GM12878 (cell line): ENCODE data around the gene POTEI.
"Not testable (repeated sequence)": the region's sequence is repeated elsewhere in the genome, so short reads cannot be mapped to it uniquely, and the experiment has no call there.

Experiments used
- CBX3 ChIP-seq: fragments of 200-600 bp; sonication (generic); IDR thresholded peaks from 2 replicates; pipeline ENCODE4 v1.6.1; 2016; ENCODE audit warnings: low read depth, borderline replicate concordance
- CEBPZ ChIP-seq: fragments of 150-350 bp; IDR thresholded peaks from 2 replicates; pipeline ENCODE4 v1.6.1; 2016; ENCODE audit warnings: low read depth, low read length
- CTCF ChIP-seq, 3 experiments: IDR thresholded peaks in 2 of 3; conservative IDR thresholded peaks in 1 of 3; 2 replicates each; pipeline ENCODE4 v1.5.1; 2011; ENCODE audit warnings: low read depth in 3 of 3, low read length in 3 of 3, mild to moderate bottlenecking in 3 of 3, control low read depth in 2 of 3, moderate library complexity in 2 of 3, inconsistent platforms in 1 of 3, mixed read lengths in 1 of 3; ENCODE audit not compliant: control insufficient read depth in 2 of 3, insufficient read depth in 1 of 3; ENCODE audit errors: extremely low read depth in 1 of 3
- MEF2A ChIP-seq: IDR thresholded peaks from 2 replicates; pipeline ENCODE4 v1.6.1; 2011; ENCODE audit warnings: low read depth, mild to moderate bottlenecking, low read length, moderate library complexity; ENCODE audit not compliant: insufficient read depth
- POLR2AphosphoS2 ChIP-seq: IDR thresholded peaks from 2 replicates; pipeline ENCODE4 v1.6.1; 2011; ENCODE audit warnings: low read depth, mild to moderate bottlenecking, low read length, improper control_type of control experiment, moderate library complexity
- SIN3A ChIP-seq: IDR thresholded peaks from 2 replicates; pipeline ENCODE4 v1.6.1; 2012; ENCODE audit warnings: low read depth, low read length, improper control_type of control experiment

GRCh38 chr2:130454712-130455083 is 54.4 kb downstream of the POTEI start:
- not testable (repeated sequence) for TF ChIP-seq POLR2AphosphoS2, MEF2A, SIN3A, CBX3, CEBPZ
- TF ChIP-seq CTCF (IDR thresholded peaks at IDR 0.05 in 2 of 3, conservative IDR thresholded peaks at IDR 0.05 in 1 of 3; ENCODE audit: control insufficient read depth in 2 of 3, extremely low read depth in 1 of 3, insufficient read depth in 1 of 3, low read depth in 3 of 3, low read length in 3 of 3): peak in 1 of 3 experiments; percentile 13; a peak in 1 of 6 replicates
